Upper lobe of left lung (tissue), 6 donors: ENCODE results near the gene OAT. TPM values are rescaled to one million over a fixed set of nuclear protein-coding genes. Genes with fewer than 3 reads are reported as not detected.
A peak's percentile ranks its signal among the peaks of the same experiment; 100 is the strongest.

ENCODE experiments used
- ATAC-seq, 2 donors: fragments of 200-7000 bp; cut with Tn5 transposase; one replicate each; pipeline ENCODE4 v1.9.1; 2022; ENCODE audit warnings: mild to moderate bottlenecking in 2 of 2, moderate library complexity in 2 of 2; ENCODE audit not compliant: low FRiP score in 2 of 2
- DNase-seq, 2 donors: peaks; one replicate each; pipeline ENCODE4 v3.0.0-alpha.2; 2019 to 2020
- H3K27ac ChIP-seq, 4 donors: fragments of 200-600 bp; sonication (generic); one replicate each; pipeline ENCODE4 v1.5.1; 2016 to 2019
- H3K27me3 ChIP-seq, 4 donors: fragments of 200-600 bp; sonication (generic); one replicate each; pipeline ENCODE4 v1.5.1; 2017 to 2019
- H3K36me3 ChIP-seq, 4 donors: fragments of 200-600 bp; sonication (generic); one replicate each; pipeline ENCODE4 v1.5.1; 2016 to 2019
- H3K4me1 ChIP-seq, 4 donors: fragments of 200-600 bp; sonication (generic); one replicate each; pipeline ENCODE4 v1.5.1; 2018 to 2019
- H3K4me3 ChIP-seq, 4 donors: fragments of 200-600 bp; sonication (generic); one replicate each; pipeline ENCODE4 v1.5.1; 2017 to 2019; ENCODE audit warnings: mild to moderate bottlenecking in 2 of 4, moderate library complexity in 1 of 4
- H3K9me3 ChIP-seq, 4 donors: fragments of 200-600 bp; sonication (generic); one replicate each; pipeline ENCODE4 v1.5.1; 2018 to 2019
- CTCF ChIP-seq, 6 experiments: fragments of 450-650 bp in 4 of 6; fragments of 200-600 bp in 2 of 6; sonication (generic) in 2 of 6; IDR thresholded peaks; one replicate each; pipeline ENCODE4 v1.5.1; 2016 to 2019; ENCODE audit warnings: antibody characterized with exemption in 6 of 6
- EP300 ChIP-seq, 4 donors: sonication (generic); formaldehyde crosslinking; IDR thresholded peaks; one replicate each; pipeline ENCODE4 v1.5.1; 2017; ENCODE audit warnings: antibody characterized with exemption in 4 of 4, control low read depth in 2 of 4
- POLR2A ChIP-seq, 4 donors: fragments of 450-650 bp; IDR thresholded peaks; one replicate each; pipeline ENCODE4 v1.5.1; 2016 to 2017; ENCODE audit warnings: antibody characterized with exemption in 4 of 4, mild to moderate bottlenecking in 2 of 4
- POLR2AphosphoS5 ChIP-seq, 2 donors: sonication (generic); formaldehyde crosslinking; IDR thresholded peaks; one replicate each; pipeline ENCODE4 v1.5.1; 2017; ENCODE audit warnings: antibody characterized with exemption in 2 of 2
- WGBS, 2 donors: methylation state at CpG; one replicate each; pipeline ENCODE4 v1.1.5; 2017 to 2018; 5-methylcytosine and 5-hydroxymethylcytosine counted together
- total RNA-seq, 6 donors: library from RNA; depleted of rRNA in 4 of 6; stranded (reverse); fragments of >200 nt in 4 of 6; gene quantifications; one replicate each; pipeline versions ENCODE4 v1.1.0 to v1.2.1, GENCODE V29; 2016 to 2021
- donor health status: DM: no; HTN: no; CAD: no; lungs with moderate emphysema.
- donor health status: DM: no; HTN: yes; CAD: no; lungs with severe emphysema.

Gene OAT
- total RNA-seq, 6 donors from 2014 or later: 21.0 to 82.7 (median 48.0) TPM

GRCh38 chr10:124423813-124424212 is 5.1 kb upstream of the OAT start:
- TF ChIP-seq POLR2AphosphoS5 (IDR thresholded peaks at IDR 0.05) (no peak), EP300 (IDR thresholded peaks at IDR 0.05) (no peak), POLR2A (IDR thresholded peaks at IDR 0.05) (no peak), CTCF (IDR thresholded peaks at IDR 0.05) (no peak)
- Histone ChIP-seq H3K27me3 (no peaks in the 10 kb centered on the region), H3K4me3 (no peak overlapping the region), H3K36me3 (no peaks in the 10 kb centered on the region), H3K9me3 (no peaks in the 10 kb centered on the region), H3K4me1 (peaks cover 0 to 6% (median 4%) of the 10 kb centered on the region in 4 donors), H3K27ac (no peak overlapping the region)
- 81 to 86% methylated on average over 5 of the region's 5 CpGs for WGBS, 2 donors
- ATAC-seq: no peak
- no peak for DNase-seq

GRCh38 chr10:124422742-124423141 is 4.0 kb upstream of the OAT start:
- Histone ChIP-seq H3K27me3 (no peaks in the 10 kb centered on the region), H3K27ac (no peak overlapping the region), H3K4me1 (peaks cover 3 to 10% (median 6%) of the 10 kb centered on the region in 4 donors), H3K9me3 (no peaks in the 10 kb centered on the region), H3K36me3 (no peaks in the 10 kb centered on the region), H3K4me3 (no peak overlapping the region)
- 83 to 84% methylated on average over 12 of the region's 12 CpGs for WGBS, 2 donors
- TF ChIP-seq POLR2AphosphoS5 (IDR thresholded peaks at IDR 0.05) (no peak), POLR2A (IDR thresholded peaks at IDR 0.05) (no peak), CTCF (IDR thresholded peaks at IDR 0.05) (no peak), EP300 (IDR thresholded peaks at IDR 0.05) (no peak)
- DNase-seq (no peak), ATAC-seq (no peak)

- H3K27me3 ChIP-seq: no peaks in the 10 kb centered on the region
- H3K4me1 ChIP-seq: peaks cover 8 to 29% (median 24%) of the 10 kb centered on the region in 4 donors
- WGBS, 2 donors: 31 to 37% methylated on average over 1 of the region's 1 CpG
- no peak for DNase-seq
- H3K27ac ChIP-seq: no peak overlapping the region
- no peaks in the 10 kb centered on the region for H3K36me3 ChIP-seq
- no peak overlapping the region for H3K4me3 ChIP-seq
- TF ChIP-seq EP300 (IDR thresholded peaks at IDR 0.05) (no peak), POLR2A (IDR thresholded peaks at IDR 0.05) (no peak), CTCF (IDR thresholded peaks at IDR 0.05) (no peak), POLR2AphosphoS5 (IDR thresholded peaks at IDR 0.05) (no peak)
- no peaks in the 10 kb centered on the region for H3K9me3 ChIP-seq
- ATAC-seq: no peak
These were observed 1.5 kb upstream of the OAT start for GRCh38 chr10:124420254-124420653.

- H3K27ac ChIP-seq: no peak overlapping the region
- peak in 1 of 2 donors; percentile 37 for DNase-seq
- H3K27me3 ChIP-seq: no peaks in the 10 kb centered on the region
- ATAC-seq: no peak
- peaks cover 9 to 29% (median 25%) of the 10 kb centered on the region in 4 donors for H3K4me1 ChIP-seq
- no peak for TF ChIP-seq EP300 (IDR thresholded peaks at IDR 0.05)
- no peak for TF ChIP-seq POLR2A (IDR thresholded peaks at IDR 0.05)
- TF ChIP-seq POLR2AphosphoS5 (IDR thresholded peaks at IDR 0.05): no peak
- TF ChIP-seq CTCF (IDR thresholded peaks at IDR 0.05): no peak
- no peaks in the 10 kb centered on the region for H3K36me3 ChIP-seq
- no peaks in the 10 kb centered on the region for H3K9me3 ChIP-seq
- H3K4me3 ChIP-seq: no peak overlapping the region
- whole genome bisulfite sequencing, 2 donors: 86 to 91% methylated on average over 8 to 10 of the region's 10 CpGs
These were observed 912 bp upstream of the OAT start for GRCh38 chr10:124419635-124420034.
